IgD-negative memory B cell (primary cell): ENCODE results near the gene SERPING1. TPM values are rescaled to one million over a fixed set of nuclear protein-coding genes. Genes with fewer than 3 reads are reported as not detected.

Experiments
- H3K27ac Mint-ChIP-seq, 3 donors: one replicate each; pipeline ENCODE4 v1.8.0; 2020 to 2022; ENCODE audit warnings: mild to moderate bottlenecking in 3 of 3, mixed read lengths in 3 of 3, moderate library complexity in 1 of 3
- H3K27me3 Mint-ChIP-seq: one replicate; pipeline ENCODE4 v1.8.0; 2021; ENCODE audit warnings: mixed read lengths
- H3K36me3 Mint-ChIP-seq: one replicate; pipeline ENCODE4 v1.8.0; 2020; ENCODE audit warnings: mild to moderate bottlenecking, mixed read lengths
- H3K4me1 Mint-ChIP-seq, 3 donors: one replicate each; pipeline ENCODE4 v1.8.0; 2020 to 2022; ENCODE audit warnings: mixed read lengths in 3 of 3, mild to moderate bottlenecking in 1 of 3
- H3K4me3 Mint-ChIP-seq, 4 donors: one replicate each; pipeline ENCODE4 v1.8.0; 2020 to 2022; ENCODE audit warnings: mild to moderate bottlenecking in 4 of 4, mixed read lengths in 4 of 4, moderate library complexity in 3 of 4
- H3K9me3 Mint-ChIP-seq, 3 donors: one replicate each; pipeline ENCODE4 v1.8.0; 2020 to 2021; ENCODE audit warnings: mixed read lengths in 3 of 3, mild to moderate bottlenecking in 1 of 3
- polyA plus RNA-seq: library from polyadenylated mRNA; unstranded; fragments of 300-500 nt; fragmentation: Illumina TruSeq; gene quantifications from one replicate; pipeline ENCODE4 v1.2.3, GENCODE V29; 2021

SERPING1 gene
- polyA plus RNA-seq, 1 donor from 2014 or later, result 0.23 TPM

DNA sequence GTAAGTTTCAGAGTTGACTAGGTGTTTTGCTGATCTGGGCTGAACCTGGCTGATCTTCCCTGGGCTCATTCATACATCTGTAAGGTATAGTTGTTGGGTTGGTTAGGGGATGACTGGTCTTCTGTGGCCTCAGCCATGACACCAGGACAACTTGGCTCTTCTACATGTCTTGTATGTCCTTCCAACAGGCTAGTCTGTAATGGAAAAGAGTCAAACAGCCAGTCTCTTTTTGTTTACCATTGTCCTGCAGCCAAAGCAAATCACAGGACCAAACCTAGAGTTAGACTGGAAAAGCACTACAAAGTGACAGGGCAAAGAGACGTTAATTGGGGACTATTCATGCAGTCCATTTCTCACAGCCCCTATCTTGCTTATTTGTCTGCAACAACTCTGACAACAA is 17.8 kb downstream of the SERPING1 start:
- H3K27ac Mint-ChIP-seq, result no peak overlapping the region
- no peaks in the 10 kb centered on the region for H3K4me1 Mint-ChIP-seq
- H3K27me3 Mint-ChIP-seq, result peaks cover 17% of the 10 kb centered on the region
- H3K9me3 Mint-ChIP-seq, result peaks cover 0 to 2% (median 0%) of the 10 kb centered on the region in 3 donors
- peaks cover 1% of the 10 kb centered on the region for H3K36me3 Mint-ChIP-seq
- no peak overlapping the region for H3K4me3 Mint-ChIP-seq

DNA sequence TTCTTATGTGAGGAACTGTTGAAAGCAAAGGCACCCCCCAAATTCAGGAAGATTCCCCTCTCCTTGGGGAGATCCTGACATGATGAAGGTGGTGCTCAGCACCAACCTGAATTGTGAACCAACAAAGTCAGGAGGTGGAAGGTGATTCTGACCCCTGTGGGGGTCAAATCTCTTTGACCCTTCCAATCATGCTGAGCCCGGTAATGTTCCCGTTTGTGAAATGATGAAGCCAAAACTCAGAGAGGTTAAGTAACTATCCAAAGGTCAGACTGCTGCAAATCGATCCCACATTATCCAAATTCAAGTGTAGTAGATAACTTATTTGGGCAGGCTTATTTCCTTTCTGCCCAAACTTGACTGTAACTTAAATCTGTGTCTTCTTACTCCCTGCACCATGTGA is 19.1 kb downstream of the SERPING1 start:
- no peak overlapping the region for H3K4me3 Mint-ChIP-seq
- peaks cover 17% of the 10 kb centered on the region for H3K27me3 Mint-ChIP-seq
- peaks cover 0 to 2% (median 0%) of the 10 kb centered on the region in 3 donors for H3K9me3 Mint-ChIP-seq
- no peaks in the 10 kb centered on the region for H3K4me1 Mint-ChIP-seq
- H3K36me3 Mint-ChIP-seq, result peaks cover 1% of the 10 kb centered on the region
- no peak overlapping the region for H3K27ac Mint-ChIP-seq

DNA sequence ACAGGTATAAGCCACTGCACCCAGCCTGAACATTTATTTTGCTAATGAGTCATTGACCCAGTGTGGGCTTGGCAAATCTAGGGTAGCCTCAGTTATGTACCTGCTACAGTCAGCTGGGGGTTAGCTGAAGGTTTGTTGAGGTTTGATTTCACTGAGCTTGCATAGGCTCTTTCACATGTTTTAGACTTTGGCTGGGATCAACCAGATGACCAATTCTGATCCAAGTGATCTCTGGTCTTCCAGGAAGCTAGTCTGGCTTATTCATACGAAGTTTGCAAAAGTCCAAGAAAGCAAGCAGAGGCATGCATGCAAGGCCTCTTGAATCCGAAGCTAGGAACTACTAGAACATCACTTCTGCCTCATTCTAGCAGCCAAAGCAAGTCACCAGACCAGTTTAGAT is 21.0 kb downstream of the SERPING1 start:
- no peak overlapping the region for H3K4me3 Mint-ChIP-seq
- H3K27me3 Mint-ChIP-seq, result peaks cover 17% of the 10 kb centered on the region
- H3K4me1 Mint-ChIP-seq, result no peaks in the 10 kb centered on the region
- H3K27ac Mint-ChIP-seq, result no peak overlapping the region
- peaks cover 1% of the 10 kb centered on the region for H3K36me3 Mint-ChIP-seq
- H3K9me3 Mint-ChIP-seq, result peaks cover 0 to 2% (median 0%) of the 10 kb centered on the region in 3 donors

DNA sequence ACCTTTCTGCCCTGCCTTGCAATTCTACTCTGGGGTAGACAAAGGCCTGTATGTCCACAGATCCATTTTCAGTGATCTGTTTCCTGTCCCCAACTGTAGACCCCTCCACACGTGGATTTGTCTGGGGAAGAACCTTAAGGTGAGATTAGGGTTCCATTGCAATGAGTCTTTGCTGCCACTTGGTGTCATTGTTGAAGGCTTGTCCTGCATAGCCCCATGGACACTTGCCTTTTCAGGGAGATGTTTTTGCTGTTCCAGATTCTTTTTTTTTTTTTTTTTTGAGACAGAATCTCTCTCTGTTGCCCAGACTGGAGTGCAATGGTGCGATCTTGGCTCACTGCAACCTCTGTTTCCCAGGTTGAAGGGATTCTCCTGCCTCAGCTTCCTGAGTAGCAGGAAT is 21.8 kb downstream of the SERPING1 start:
- H3K4me3 Mint-ChIP-seq, result no peak overlapping the region
- peaks cover 0 to 2% (median 0%) of the 10 kb centered on the region in 3 donors for H3K9me3 Mint-ChIP-seq
- peaks cover 1% of the 10 kb centered on the region for H3K36me3 Mint-ChIP-seq
- H3K27me3 Mint-ChIP-seq, result peaks cover 17% of the 10 kb centered on the region
- no peaks in the 10 kb centered on the region for H3K4me1 Mint-ChIP-seq
- no peak overlapping the region for H3K27ac Mint-ChIP-seq

DNA sequence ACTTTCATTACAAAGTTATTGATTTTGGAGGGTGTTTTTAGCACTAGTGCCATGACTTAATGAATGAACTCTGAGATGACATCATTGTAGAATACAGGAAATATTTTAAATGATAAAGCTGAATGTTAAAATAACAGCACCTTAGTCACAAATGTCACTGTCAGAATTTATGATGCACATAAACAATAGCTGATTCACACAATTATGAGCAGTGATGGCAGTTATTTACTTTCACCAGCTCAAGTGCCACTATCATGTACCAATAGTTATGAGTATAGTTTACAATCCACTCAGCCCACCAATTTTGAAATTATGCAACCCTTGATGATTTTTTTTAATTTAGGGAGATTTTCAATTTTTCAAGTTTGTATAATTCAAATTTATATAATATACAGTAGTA is 23.0 kb downstream of the SERPING1 start:
- Mint-ChIP-seq H3K4me3 (no peak overlapping the region), H3K4me1 (no peaks in the 10 kb centered on the region), H3K27me3 (peaks cover 13% of the 10 kb centered on the region), H3K36me3 (peaks cover 1% of the 10 kb centered on the region), H3K27ac (no peak overlapping the region), H3K9me3 (peaks cover 0 to 2% (median 0%) of the 10 kb centered on the region in 3 donors)

DNA sequence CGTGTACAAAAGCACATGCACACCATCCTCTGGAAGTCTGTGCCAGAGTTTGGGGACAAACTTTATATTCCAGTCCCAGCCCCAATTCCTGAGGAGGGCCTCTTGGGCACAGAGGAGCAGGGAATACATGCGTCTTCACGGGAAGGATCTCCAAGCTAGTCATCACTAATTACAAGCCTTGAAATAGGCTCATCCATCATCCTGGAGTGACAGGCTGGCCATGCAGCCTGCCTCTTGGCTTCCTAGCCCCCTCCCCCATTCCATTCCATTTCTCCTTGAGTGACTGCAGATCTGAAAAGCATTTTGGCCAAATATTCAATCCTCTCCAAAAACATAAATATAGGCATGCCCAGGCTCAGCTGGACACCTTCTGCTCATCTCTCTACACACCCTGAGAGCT is 24.8 kb downstream of the SERPING1 start:
- peaks cover 1% of the 10 kb centered on the region for H3K36me3 Mint-ChIP-seq
- H3K4me3 Mint-ChIP-seq, result no peak overlapping the region
- no peak overlapping the region for H3K27ac Mint-ChIP-seq
- H3K4me1 Mint-ChIP-seq, result no peaks in the 10 kb centered on the region
- H3K27me3 Mint-ChIP-seq, result peaks cover 6% of the 10 kb centered on the region
- H3K9me3 Mint-ChIP-seq, result peaks cover 0 to 2% (median 0%) of the 10 kb centered on the region in 3 donors

DNA sequence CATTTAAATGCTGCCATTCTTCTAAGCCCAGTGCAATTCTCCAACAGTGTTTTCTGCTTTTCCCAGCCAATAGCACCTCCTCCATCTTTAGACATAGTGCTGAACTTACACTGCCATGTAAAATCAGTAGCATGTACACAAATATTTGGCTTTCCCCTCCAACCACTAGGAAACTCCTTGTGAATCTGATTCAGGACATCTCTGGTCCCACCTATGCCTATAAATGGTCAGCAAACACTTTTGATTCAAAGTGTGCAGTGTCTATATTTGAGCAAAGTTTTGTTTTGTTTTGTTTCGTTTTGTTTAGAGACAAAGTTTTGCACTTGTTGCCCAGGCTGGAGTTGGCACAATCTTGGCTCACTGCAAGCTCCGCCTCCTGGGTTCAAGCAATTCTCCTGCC is 27.4 kb downstream of the SERPING1 start:
- H3K4me3 Mint-ChIP-seq, result no peak overlapping the region
- H3K9me3 Mint-ChIP-seq, result no peaks in the 10 kb centered on the region

DNA sequence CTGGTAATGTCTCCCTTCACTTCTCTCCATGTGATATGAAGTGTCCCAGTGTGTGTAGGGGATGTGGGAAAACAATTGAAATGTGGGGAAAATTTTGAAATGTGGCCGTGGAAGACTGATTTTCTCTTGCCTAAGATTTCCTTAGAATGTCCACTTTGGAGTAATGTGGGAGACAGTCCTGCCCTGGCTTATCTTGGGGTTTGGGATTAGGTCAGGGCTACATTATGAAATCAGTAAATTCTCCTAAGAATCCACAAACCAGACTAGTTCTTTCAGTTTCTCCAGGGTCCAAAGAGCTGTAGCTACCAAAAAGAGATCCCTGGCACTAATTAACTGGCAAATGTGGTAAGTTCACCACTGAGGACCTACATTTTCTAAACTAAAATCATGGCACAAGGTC is 29.4 kb downstream of the SERPING1 start:
- Mint-ChIP-seq H3K4me3 (no peak overlapping the region), H3K27me3 (peaks cover 12% of the 10 kb centered on the region), H3K27ac (no peak overlapping the region), H3K4me1 (no peaks in the 10 kb centered on the region), H3K36me3 (no peaks in the 10 kb centered on the region), H3K9me3 (no peaks in the 10 kb centered on the region)

More for the DNA sequence above, 27.4 kb downstream of the SERPING1 start:
- no peaks in the 10 kb centered on the region for H3K4me1 Mint-ChIP-seq
- no peaks in the 10 kb centered on the region for H3K36me3 Mint-ChIP-seq
- H3K27ac Mint-ChIP-seq, result peak overlapping the region in 1 of 3 donors; percentile 39
- peaks cover 2% of the 10 kb centered on the region for H3K27me3 Mint-ChIP-seq

DNA sequence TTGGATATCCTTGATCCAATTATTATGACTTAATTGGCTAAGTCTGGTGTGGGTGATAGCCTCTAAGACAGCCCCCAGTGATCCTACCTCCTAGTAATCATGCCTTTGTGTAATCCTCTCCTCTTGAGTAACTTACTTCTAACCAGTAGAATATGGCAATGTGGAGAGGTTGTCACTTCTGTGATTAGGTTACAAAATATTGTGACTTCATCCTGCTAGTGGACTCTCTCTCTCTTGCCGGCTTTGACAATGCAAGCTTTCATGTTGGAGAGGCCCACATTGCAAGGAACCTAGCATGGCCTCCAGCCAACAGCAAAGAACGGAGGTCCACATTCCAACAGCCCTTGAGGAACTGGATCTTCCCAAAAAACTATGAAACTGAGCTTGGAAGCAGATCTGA is 32.7 kb downstream of the SERPING1 start:
- H3K4me3 Mint-ChIP-seq, result no peak overlapping the region
- no peak overlapping the region for H3K27ac Mint-ChIP-seq
- no peaks in the 10 kb centered on the region for H3K36me3 Mint-ChIP-seq
- H3K9me3 Mint-ChIP-seq, result no peaks in the 10 kb centered on the region
- peaks cover 24% of the 10 kb centered on the region for H3K27me3 Mint-ChIP-seq
- no peaks in the 10 kb centered on the region for H3K4me1 Mint-ChIP-seq

DNA sequence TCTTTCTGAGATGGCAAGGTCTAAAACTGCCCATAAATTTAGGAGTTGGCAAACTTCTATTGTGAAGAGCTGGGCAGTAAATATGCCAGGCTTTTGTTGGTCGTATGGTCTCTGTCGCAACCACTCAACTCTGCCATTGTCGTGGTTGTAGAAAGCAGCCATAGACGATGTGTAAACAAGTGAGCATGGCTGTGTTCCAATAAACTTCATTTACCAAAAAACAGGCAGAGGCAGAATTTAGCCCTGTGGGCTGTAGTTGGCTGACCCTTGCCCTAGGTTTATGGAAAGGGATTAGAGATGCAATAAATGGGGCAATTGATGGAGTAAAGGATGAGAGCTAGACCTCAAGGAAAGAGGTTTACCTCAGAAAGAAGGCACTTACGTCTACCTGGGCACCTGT is 34.6 kb downstream of the SERPING1 start:
- H3K36me3 Mint-ChIP-seq, result no peaks in the 10 kb centered on the region
- H3K27me3 Mint-ChIP-seq, result peaks cover 34% of the 10 kb centered on the region
- H3K4me1 Mint-ChIP-seq, result no peaks in the 10 kb centered on the region
- peak overlapping the region in 1 of 3 donors; percentile 14 for H3K27ac Mint-ChIP-seq
- no peak overlapping the region for H3K4me3 Mint-ChIP-seq
- no peaks in the 10 kb centered on the region for H3K9me3 Mint-ChIP-seq

DNA sequence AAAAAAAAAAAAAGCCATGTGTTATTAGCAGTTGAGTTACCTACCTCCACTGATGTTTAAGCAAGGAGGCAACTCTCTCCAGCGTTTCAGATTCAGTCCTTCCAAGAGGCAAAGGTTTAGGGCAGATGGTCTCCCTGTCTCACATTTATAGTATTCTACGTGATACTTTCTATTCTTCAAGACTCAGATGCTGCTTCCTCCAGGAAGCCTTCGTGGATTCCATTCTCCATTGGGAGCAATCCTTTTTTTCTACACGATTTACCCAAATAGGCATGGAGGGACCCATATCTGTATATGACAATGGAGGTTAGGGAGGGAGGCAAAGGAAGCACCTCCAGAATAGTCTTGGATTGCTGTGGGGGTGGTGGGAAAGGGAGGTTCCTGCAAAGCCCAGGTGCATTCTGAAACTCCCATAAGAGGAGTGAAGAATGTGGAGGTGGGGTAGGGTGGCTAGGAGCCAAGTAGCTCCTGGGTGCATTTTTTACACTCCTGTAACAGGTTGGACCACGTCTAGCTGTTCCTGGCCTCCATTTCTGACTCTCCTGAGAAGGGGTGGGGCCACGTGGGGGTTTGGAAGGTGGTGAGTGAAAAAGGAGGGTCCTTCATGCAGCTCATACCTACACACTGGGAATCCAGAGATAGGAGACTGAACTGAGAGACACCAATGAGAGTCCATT is 36.0 kb downstream of the SERPING1 start:
- Mint-ChIP-seq H3K27ac (no peak overlapping the region), H3K4me3 (no peak overlapping the region), H3K4me1 (peaks cover 0 to 4% (median 1%) of the 10 kb centered on the region in 3 donors), H3K9me3 (peaks cover 0 to 2% (median 0%) of the 10 kb centered on the region in 3 donors), H3K36me3 (no peaks in the 10 kb centered on the region), H3K27me3 (peaks cover 45% of the 10 kb centered on the region)

DNA sequence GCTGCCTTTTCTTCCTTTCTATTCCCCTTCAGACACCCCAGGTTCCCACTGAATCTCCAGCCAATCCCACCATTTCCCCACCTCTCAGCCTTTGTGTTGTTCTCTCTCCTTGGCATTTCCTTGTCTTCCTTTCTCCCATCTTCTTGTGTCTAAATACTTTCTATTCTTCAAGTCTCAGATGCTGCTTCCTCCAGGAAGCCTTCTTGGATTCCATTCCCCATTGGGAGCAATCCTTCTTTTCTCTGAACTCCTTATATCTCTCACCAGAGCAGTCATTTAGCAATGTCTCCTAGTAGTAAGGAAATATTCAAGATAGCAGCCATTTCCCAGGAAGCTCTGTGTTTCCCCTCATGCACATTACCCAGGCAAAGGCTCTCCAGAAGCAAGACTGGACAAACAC is 36.8 kb downstream of the SERPING1 start:
- Mint-ChIP-seq H3K9me3 (peaks cover 0 to 2% (median 0%) of the 10 kb centered on the region in 3 donors), H3K4me1 (peaks cover 0 to 5% (median 4%) of the 10 kb centered on the region in 3 donors), H3K27me3 (peaks cover 47% of the 10 kb centered on the region), H3K27ac (no peak overlapping the region), H3K4me3 (no peak overlapping the region), H3K36me3 (no peaks in the 10 kb centered on the region)

DNA sequence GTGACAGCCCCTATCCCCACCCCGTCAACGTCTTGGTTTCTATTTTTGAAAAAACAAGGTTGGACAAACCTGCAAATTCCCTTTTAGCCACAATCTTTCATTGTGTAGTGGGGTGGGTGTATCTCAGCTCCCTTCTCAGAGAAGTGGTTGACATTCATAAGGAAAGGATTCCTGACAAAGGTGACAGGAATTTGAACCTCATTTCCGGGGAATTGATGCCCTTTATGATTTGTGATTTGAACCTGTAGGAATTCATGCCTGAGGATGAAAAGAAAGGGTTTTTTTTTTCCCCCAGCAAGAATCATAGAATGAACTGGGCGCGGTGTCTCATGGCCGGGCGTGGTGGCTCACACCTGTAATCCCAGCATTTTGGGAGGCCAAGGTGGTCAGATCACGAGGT is 37.8 kb downstream of the SERPING1 start:
- Mint-ChIP-seq H3K36me3 (no peaks in the 10 kb centered on the region), H3K4me3 (no peak overlapping the region), H3K27me3 (peaks cover 47% of the 10 kb centered on the region)

DNA sequence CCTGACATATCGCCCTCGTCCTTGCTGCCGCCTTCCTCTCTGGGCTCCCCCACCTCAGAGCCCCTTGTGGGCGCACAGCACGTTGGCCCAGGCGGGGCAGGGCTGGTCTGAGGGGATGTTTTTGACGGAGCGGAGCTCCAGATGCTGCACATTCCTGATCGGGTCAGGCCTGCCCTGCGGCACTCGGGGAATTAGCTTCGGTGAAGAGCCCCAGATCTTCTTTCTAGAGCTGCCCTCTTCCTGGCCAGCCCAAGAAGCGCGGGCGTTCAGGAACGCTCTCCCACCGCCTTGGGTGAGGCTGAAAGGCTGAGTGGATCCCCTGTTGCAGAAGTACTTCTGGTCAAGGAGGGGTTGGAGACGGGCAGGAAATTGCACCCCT is 40.1 kb downstream of the SERPING1 start:
- H3K9me3 Mint-ChIP-seq, result peaks cover 0 to 2% (median 0%) of the 10 kb centered on the region in 3 donors
- H3K36me3 Mint-ChIP-seq, result no peaks in the 10 kb centered on the region
- H3K4me3 Mint-ChIP-seq, result peak overlapping the region; percentile 77 to 95 (median 85)
- peaks cover 45% of the 10 kb centered on the region for H3K27me3 Mint-ChIP-seq
- H3K27ac Mint-ChIP-seq, result peak overlapping the region in 1 of 3 donors; percentile 80
- H3K4me1 Mint-ChIP-seq, result peaks cover 4 to 9% (median 5%) of the 10 kb centered on the region in 3 donors

More for the DNA sequence above, 37.8 kb downstream of the SERPING1 start:
- peaks cover 0 to 5% (median 4%) of the 10 kb centered on the region in 3 donors for H3K4me1 Mint-ChIP-seq
- H3K27ac Mint-ChIP-seq, result no peak overlapping the region
- H3K9me3 Mint-ChIP-seq, result peaks cover 0 to 2% (median 0%) of the 10 kb centered on the region in 3 donors

DNA sequence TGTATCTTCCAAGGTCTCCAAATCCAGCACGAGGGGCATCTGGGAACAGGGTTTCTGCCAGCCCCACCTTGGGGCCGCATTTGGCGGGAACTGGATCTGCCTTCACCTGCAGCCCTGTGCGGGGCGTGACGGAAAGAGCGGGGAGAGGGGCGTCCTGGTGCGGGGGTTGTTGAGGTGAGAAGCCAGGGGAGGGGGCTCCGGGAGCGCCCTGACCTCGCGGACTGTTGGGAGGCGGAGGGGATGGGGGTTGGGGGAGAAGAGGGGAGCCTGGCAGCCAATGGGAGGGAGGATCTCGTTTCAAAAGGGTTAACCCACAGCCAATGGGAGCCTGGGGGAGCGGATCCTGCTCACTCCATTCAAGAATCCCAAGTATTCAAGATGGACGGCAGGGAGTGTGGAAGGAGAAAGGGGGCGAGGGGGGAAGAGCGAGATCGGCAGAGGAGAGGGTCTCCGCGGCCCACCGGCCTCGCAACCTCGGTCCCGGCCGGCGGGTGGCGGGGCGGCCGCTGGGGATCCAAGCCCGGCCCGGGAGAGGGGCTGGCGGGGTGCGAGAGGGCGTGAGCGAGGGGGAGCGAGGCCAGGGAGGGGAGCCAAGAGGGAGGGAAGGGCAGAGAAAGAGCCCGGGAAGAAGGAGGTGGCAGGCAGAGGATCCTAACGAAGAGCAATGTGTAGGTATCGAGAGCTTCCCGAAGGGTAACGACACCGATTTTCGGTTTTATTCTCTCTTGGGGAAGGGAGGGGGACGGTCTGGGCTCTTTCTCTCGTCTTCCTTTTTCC is 40.7 kb downstream of the SERPING1 start:
- H3K9me3 Mint-ChIP-seq, result peaks cover 0 to 2% (median 0%) of the 10 kb centered on the region in 3 donors
- H3K27me3 Mint-ChIP-seq, result peaks cover 46% of the 10 kb centered on the region

More for the DNA sequence above, 40.7 kb downstream of the SERPING1 start:
- Mint-ChIP-seq H3K36me3 (no peaks in the 10 kb centered on the region), H3K4me1 (peaks cover 4 to 9% (median 5%) of the 10 kb centered on the region in 3 donors), H3K4me3 (peak overlapping the region; percentile 77 to 95 (median 85)), H3K27ac (peak overlapping the region in 1 of 3 donors; percentile 80)
